Effector memory CD4-positive, alpha-beta T cell (primary cell): ENCODE results near the gene ST13.

ENCODE experiments used
- DNase-seq, 3 donors: peaks; one replicate each; pipeline ENCODE4 v3.0.0-alpha.2; 2020
- H3K27ac ChIP-seq: 2 replicates; pipeline ENCODE4 v1.7.0; 2013; ENCODE audit warnings: mild to moderate bottlenecking, low read length, moderate library complexity; ENCODE audit not compliant: insufficient read depth, poor library complexity, severe bottlenecking
- H3K27me3 ChIP-seq: replicated peaks from 2 replicates; pipeline ENCODE4 v1.7.0; 2013; ENCODE audit warnings: mild to moderate bottlenecking, low read length; ENCODE audit not compliant: insufficient read depth, control insufficient read depth, poor library complexity, severe bottlenecking
- H3K36me3 ChIP-seq: 2 replicates; pipeline ENCODE4 v1.7.0; 2013; ENCODE audit warnings: mild to moderate bottlenecking, low read length, moderate library complexity; ENCODE audit not compliant: control insufficient read depth, insufficient read depth
- H3K4me1 ChIP-seq: 2 replicates; pipeline ENCODE4 v1.7.0; 2013; ENCODE audit warnings: low read length, mild to moderate bottlenecking; ENCODE audit not compliant: control insufficient read depth, insufficient read depth, poor library complexity, severe bottlenecking
- H3K4me3 ChIP-seq: 2 replicates; pipeline ENCODE4 v1.7.0; 2013; ENCODE audit warnings: low read length, low read depth, mild to moderate bottlenecking; ENCODE audit not compliant: insufficient read depth, poor library complexity, severe bottlenecking
- H3K9me3 ChIP-seq: 2 replicates; pipeline ENCODE4 v1.7.0; 2013; ENCODE audit warnings: mild to moderate bottlenecking, low read length, moderate library complexity; ENCODE audit not compliant: control insufficient read depth

ST13 gene

GRCh38 chr22:40818192-40818746, 38.2 kb downstream of the ST13 start:
- no peaks in the 10 kb centered on the region for H3K27me3 ChIP-seq
- peaks cover 7% of the 10 kb centered on the region for H3K4me1 ChIP-seq
- no peak for DNase-seq
- peak overlapping the region; percentile 100 for H3K4me3 ChIP-seq
- H3K9me3 ChIP-seq, result no peaks in the 10 kb centered on the region
- no peak overlapping the region for H3K27ac ChIP-seq
- H3K36me3 ChIP-seq, result no peaks in the 10 kb centered on the region

GRCh38 chr22:40817737-40818136, 38.7 kb downstream of the ST13 start:
- DNase-seq, result no peak
- H3K27me3 ChIP-seq, result no peaks in the 10 kb centered on the region
- no peak overlapping the region for H3K27ac ChIP-seq
- peaks cover 7% of the 10 kb centered on the region for H3K4me1 ChIP-seq
- no peaks in the 10 kb centered on the region for H3K36me3 ChIP-seq
- no peak overlapping the region for H3K4me3 ChIP-seq
- no peaks in the 10 kb centered on the region for H3K9me3 ChIP-seq

GRCh38 chr22:40813912-40814315, 42.5 kb downstream of the ST13 start:
- Histone ChIP-seq H3K27ac (no peak overlapping the region), H3K4me3 (no peak overlapping the region), H3K36me3 (no peaks in the 10 kb centered on the region), H3K4me1 (peaks cover 7% of the 10 kb centered on the region), H3K9me3 (no peaks in the 10 kb centered on the region), H3K27me3 (no peaks in the 10 kb centered on the region)
- no peak for DNase-seq

- Histone ChIP-seq H3K4me3 (no peak overlapping the region), H3K9me3 (no peaks in the 10 kb centered on the region), H3K27me3 (no peaks in the 10 kb centered on the region), H3K27ac (no peak overlapping the region), H3K36me3 (no peaks in the 10 kb centered on the region), H3K4me1 (no peaks in the 10 kb centered on the region)
- no peak for DNase-seq
Observed at GRCh38 chr22:40808018-40808841, 48.2 kb downstream of the ST13 start.

- no peak for DNase-seq
- H3K4me1 ChIP-seq, result no peaks in the 10 kb centered on the region
- H3K27ac ChIP-seq, result no peak overlapping the region
- H3K4me3 ChIP-seq, result no peak overlapping the region
- no peaks in the 10 kb centered on the region for H3K27me3 ChIP-seq
- no peaks in the 10 kb centered on the region for H3K9me3 ChIP-seq
- H3K36me3 ChIP-seq, result no peaks in the 10 kb centered on the region
Observed at GRCh38 chr22:40806711-40807110, 49.7 kb downstream of the ST13 start.

GRCh38 chr22:40805699-40806203, 50.7 kb downstream of the ST13 start:
- no peak overlapping the region for H3K4me3 ChIP-seq
- H3K36me3 ChIP-seq, result no peaks in the 10 kb centered on the region
- no peaks in the 10 kb centered on the region for H3K9me3 ChIP-seq
- H3K4me1 ChIP-seq, result no peaks in the 10 kb centered on the region
- no peak for DNase-seq
- no peak overlapping the region for H3K27ac ChIP-seq
- H3K27me3 ChIP-seq, result no peaks in the 10 kb centered on the region

- Histone ChIP-seq H3K36me3 (no peaks in the 10 kb centered on the region), H3K27ac (no peak overlapping the region), H3K4me1 (no peaks in the 10 kb centered on the region), H3K9me3 (no peaks in the 10 kb centered on the region), H3K4me3 (no peak overlapping the region), H3K27me3 (no peaks in the 10 kb centered on the region)
- DNase-seq, result no peak
Observed at GRCh38 chr22:40805239-40805638, 51.2 kb downstream of the ST13 start.

GRCh38 chr22:40803321-40803720, 53.1 kb downstream of the ST13 start:
- Histone ChIP-seq H3K4me3 (no peak overlapping the region), H3K36me3 (no peaks in the 10 kb centered on the region), H3K27me3 (no peaks in the 10 kb centered on the region), H3K27ac (no peak overlapping the region), H3K4me1 (no peaks in the 10 kb centered on the region), H3K9me3 (no peaks in the 10 kb centered on the region)
- DNase-seq, result no peak

- Histone ChIP-seq H3K36me3 (peaks cover 5% of the 10 kb centered on the region), H3K4me3 (no peak overlapping the region), H3K4me1 (no peaks in the 10 kb centered on the region), H3K27me3 (no peaks in the 10 kb centered on the region), H3K9me3 (no peaks in the 10 kb centered on the region), H3K27ac (no peak overlapping the region)
- no peak for DNase-seq
Observed at GRCh38 chr22:40799008-40799407, 57.4 kb downstream of the ST13 start.

GRCh38 chr22:40797427-40797826, 59.0 kb downstream of the ST13 start:
- H3K4me3 ChIP-seq, result no peak overlapping the region
- H3K4me1 ChIP-seq, result no peaks in the 10 kb centered on the region
- H3K9me3 ChIP-seq, result no peaks in the 10 kb centered on the region
- no peak for DNase-seq
- H3K27ac ChIP-seq, result no peak overlapping the region
- H3K36me3 ChIP-seq, result peaks cover 12% of the 10 kb centered on the region
- no peaks in the 10 kb centered on the region for H3K27me3 ChIP-seq
